Right cardiac atrium (tissue), 5 donors: ENCODE measurements around the gene GOLGA6L25. TPM values are rescaled to one million over a fixed set of nuclear protein-coding genes. Genes with fewer than 3 reads are reported as not detected.
"Not testable (repeated sequence)": the region's sequence is repeated elsewhere in the genome, so short reads cannot be mapped to it uniquely, and the experiment has no call there.

ENCODE experiments used
- ATAC-seq, 2 donors: fragments of 200-7000 bp; cut with Tn5 transposase; one replicate each; pipeline versions ENCODE4 v1.8.0 to v1.9.1; 2020; ENCODE audit warnings: moderate library complexity in 2 of 2, mild to moderate bottlenecking in 1 of 2
- DNase-seq, 3 donors: peaks; one replicate each; pipeline ENCODE4 v3.0.0-alpha.2; 2020
- H3K27ac ChIP-seq: one replicate; pipeline ENCODE4 v1.5.1; 2013; ENCODE audit warnings: mild to moderate bottlenecking, low read length, control low read depth, moderate library complexity
- H3K27me3 ChIP-seq: one replicate; pipeline ENCODE4 v1.6.1; 2013; ENCODE audit not compliant: control insufficient read depth, insufficient read depth
- H3K4me1 ChIP-seq: one replicate; pipeline ENCODE4 v1.6.1; 2013; ENCODE audit warnings: low read length; ENCODE audit not compliant: control insufficient read depth, insufficient read depth
- H3K4me3 ChIP-seq: one replicate; pipeline ENCODE4 v1.5.1; 2013; ENCODE audit warnings: low read length, control low read depth
- H3K9me3 ChIP-seq: one replicate; pipeline ENCODE4 v1.6.1; 2013; ENCODE audit warnings: low read length; ENCODE audit not compliant: control insufficient read depth
- WGBS: extraction: QIAGEN DNeasy Blood & Tissue Kit; methylation state at CpG from one replicate; pipeline ENCODE4 v1.1.7; 2013; 5-methylcytosine and 5-hydroxymethylcytosine counted together
- intact Hi-C, 4 donors: fragments of 100-400 bp; cut with DNase I; formaldehyde crosslinking; loops; one replicate each; pipeline versions ENCODE4 v1.11.0 to v1.14.0; 2022 to 2023
- polyA plus RNA-seq: library from polyadenylated mRNA; stranded (reverse); fragments of 200-250 nt; gene quantifications from one replicate; pipeline ENCODE4 v1.2.3, GENCODE V29; 2013
- total RNA-seq, 4 donors: library from RNA; stranded (reverse); fragmentation: NEBNext Ultra II Directional; extraction: Animal tissue kit (Norgen Biotek cat#: 25700); gene quantifications; one replicate each; pipeline ENCODE4 v1.2.1, GENCODE V29; 2021
- donor health status: healthy with polysubstance abuse.
- donor health status: DM: no; HTN: yes; CAD: no.
- donor health status: DM: no; HTN: no; CAD: no.
- donor health status: DM: no; HTN: yes; CAD: no; lungs with severe emphysema.
- donor health status: DM: yes; HTN: yes; CAD: no.

GOLGA6L25 gene
- total and polyA plus RNA-seq, 5 donors = not detected

- H3K27ac ChIP-seq, H3K4me1 ChIP-seq, intact Hi-C loops, H3K4me3 ChIP-seq, H3K9me3 ChIP-seq, ATAC-seq, DNase-seq, H3K27me3 ChIP-seq: not testable (repeated sequence)
- no CpG with 5 or more reads among the region's 10 CpGs for WGBS
Measured at GRCh38 chr15:28597471-28597870, 44.1 kb downstream of the GOLGA6L25 start.

DNA sequence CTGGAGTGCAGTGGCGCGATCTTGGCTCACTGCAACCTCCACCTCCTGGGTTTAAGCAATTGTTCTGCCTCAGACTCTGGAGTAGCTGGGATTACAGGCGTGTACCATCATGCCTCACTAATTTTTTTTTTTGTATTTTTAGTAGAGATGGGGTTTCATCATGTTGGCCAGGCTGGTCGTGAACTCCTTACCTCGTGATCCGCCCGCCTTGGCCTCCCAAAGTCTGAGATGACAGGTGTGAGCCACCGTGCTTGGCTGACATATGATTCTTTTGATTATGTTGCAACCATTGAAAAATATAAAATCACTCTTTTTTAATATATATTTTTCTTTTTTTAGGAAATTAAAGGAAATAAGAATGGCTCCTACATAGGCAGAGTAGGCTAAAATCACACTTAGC, 44.8 kb downstream of the GOLGA6L25 start:
- H3K9me3 ChIP-seq, ATAC-seq, H3K27me3 ChIP-seq, intact Hi-C loops, H3K4me3 ChIP-seq, DNase-seq, H3K4me1 ChIP-seq, H3K27ac ChIP-seq: not testable (repeated sequence)
- 88% methylated on average over 7 of the region's 8 CpGs for WGBS

GRCh38 chr15:28602152-28602551, 48.8 kb downstream of the GOLGA6L25 start:
- H3K4me1 ChIP-seq, H3K27ac ChIP-seq, H3K9me3 ChIP-seq, DNase-seq, intact Hi-C loops, H3K4me3 ChIP-seq, H3K27me3 ChIP-seq: not testable (repeated sequence)
- WGBS = 67% methylated on average over 4 of the region's 9 CpGs
- ATAC-seq = peak; percentile 77 to 78

Other genes starting within 250 kb of the GOLGA6L25 start
- gene HERC2, start 231.4 kb upstream of the GOLGA6L25 start, total RNA-seq = 10 to 100 TPM; 46.7 to 65.3 (median 55.1) TPM
- gene HERC2, start 231.4 kb upstream of the GOLGA6L25 start, polyA plus RNA-seq = 46.0 TPM
- gene GOLGA6L24, start 195.5 kb upstream of the GOLGA6L25 start, total RNA-seq = not detected
- gene GOLGA6L24, start 195.5 kb upstream of the GOLGA6L25 start, polyA plus RNA-seq = 0.05 TPM
- not detected for gene GOLGA8F, start 174.9 kb upstream of the GOLGA6L25 start, total RNA-seq
- not detected for gene GOLGA8F, start 174.9 kb upstream of the GOLGA6L25 start, polyA plus RNA-seq
- not detected for gene GOLGA8G, start 20.6 kb upstream of the GOLGA6L25 start, total RNA-seq
- gene GOLGA8G, start 20.6 kb upstream of the GOLGA6L25 start, polyA plus RNA-seq = not detected
- gene GOLGA8M, start 158.9 kb downstream of the GOLGA6L25 start, total RNA-seq = 1 to 10 TPM; 2.3 to 4.0 (median 3.0) TPM
- gene GOLGA8M, start 158.9 kb downstream of the GOLGA6L25 start, polyA plus RNA-seq = 0.91 TPM